Measurements from ENCODE around the gene ZNF174. TPM values are rescaled to one million over a fixed set of nuclear protein-coding genes. Genes with fewer than 3 reads are reported as not detected.

Gene ZNF174
- total and polyA plus RNA-seq, 2 of the 8 experiments (the other 6 are each of a cell fraction or from before 2014, with no cell fraction given) = 9.1 to 12.7 TPM

- CTCF ChIA-PET (ENCODE audit: partially characterized antibody) = no interaction called here
- 97% methylated on average over 9 of the region's 9 CpGs; no CpG with 5 or more reads in 1 of the 2 experiments for WGBS, 2 experiments (ENCODE audit: extremely low coverage in 1 of 2, insufficient coverage in 1 of 2, insufficient read length in 1 of 2, insufficient replicate concordance in 2 of 2, low coverage in 1 of 2, low lambda C conversion rate in 2 of 2, missing lambda C conversion rate in 1 of 2)
Observed at GRCh38 chr16:3389663-3390338, 11.2 kb upstream of the ZNF174 start.

More at GRCh38 chr16:3389663-3390338, 11.2 kb upstream of the ZNF174 start:
- DNase-seq (ENCODE audit: low read depth in 1 of 2, low spot score in 2 of 2) (no peak), FAIRE-seq (no peak)
- H4K8ac ChIP-seq (ENCODE audit: extremely low read depth, insufficient read depth, low read length) = no peak overlapping the region
- no peak overlapping the region for H3K56ac ChIP-seq (replicated peaks; ENCODE audit: insufficient read length, low read depth, low read length)
- no peak overlapping the region for H2BK15ac ChIP-seq (ENCODE audit: low read length)
- no peak overlapping the region for H3K18ac ChIP-seq (ENCODE audit: extremely low read depth, low read length)
- no peak overlapping the region for H2BK12ac ChIP-seq (ENCODE audit: low read depth, low read length)
- no peak for TF ChIP-seq YY1 (IDR thresholded peaks at IDR 0.05; ENCODE audit: low read depth, low read length)
- TF ChIP-seq KDM4A (IDR thresholded peaks at IDR 0.05; ENCODE audit: low read depth, low read length, severe bottlenecking) = no peak
- TF ChIP-seq CHD1 (IDR thresholded peaks at IDR 0.05; ENCODE audit: low read depth, low read length) = no peak
- TF ChIP-seq ATF3 (IDR thresholded peaks at IDR 0.05; ENCODE audit: insufficient read depth, low read depth, low read length) = no peak
- no peak for TF ChIP-seq EP300 (IDR thresholded peaks at IDR 0.05; ENCODE audit: borderline replicate concordance in 1 of 2, low read depth in 2 of 2, low read length in 2 of 2)
- TF ChIP-seq E2F6 (IDR thresholded peaks at IDR 0.05) = no peak
- no peak for TF ChIP-seq SRF (IDR thresholded peaks at IDR 0.05; ENCODE audit: low read depth, low read length)
- no peak for TF ChIP-seq SP2 (IDR thresholded peaks at IDR 0.05; ENCODE audit: low read length)
- TF ChIP-seq CREB1 (IDR thresholded peaks at IDR 0.05) = no peak
- H3K79me2 ChIP-seq (ENCODE audit: control insufficient read depth in 1 of 2, insufficient read depth in 2 of 2, low read length in 2 of 2) = no peaks in the 10 kb centered on the region; a peak in 1 of 4 replicates
- H3K27ac ChIP-seq (ENCODE audit: low read depth, low read length) = no peak overlapping the region
- POLR2A ChIA-PET (ENCODE audit: partially characterized antibody) = no interaction called here
- H2AFZ ChIP-seq (ENCODE audit: low read length) = no peak overlapping the region
- peaks cover 3 to 65% (median 38%) of the 10 kb centered on the region in 4 experiments; a peak in 6 of 8 replicates for H3K36me3 ChIP-seq (ENCODE audit: control insufficient read depth in 2 of 4, insufficient read depth in 4 of 4, low read length in 3 of 4)
- H3K27me3 ChIP-seq (replicated peaks in 1 of 4; ENCODE audit: control insufficient read depth in 3 of 4, extremely low read depth in 1 of 4, insufficient read depth in 3 of 4, low read length in 3 of 4) = no peaks in the 10 kb centered on the region
- no peak overlapping the region for H2BK120ac ChIP-seq (replicated peaks; ENCODE audit: low read depth, low read length)
- no peaks in the 10 kb centered on the region for H3K4me1 ChIP-seq (replicated peaks in 1 of 4; ENCODE audit: control insufficient read depth in 3 of 4, insufficient read depth in 4 of 4, low read length in 3 of 4)
- no peak overlapping the region for H4K5ac ChIP-seq (ENCODE audit: insufficient read length, low read depth, low read length)
- H2AK5ac ChIP-seq (ENCODE audit: low read depth, low read length) = no peak overlapping the region
- no peak overlapping the region for H3K4me2 ChIP-seq (ENCODE audit: insufficient read depth in 1 of 2, low read depth in 2 of 2, low read length in 2 of 2)
- no peak overlapping the region for H3K4me3 ChIP-seq (ENCODE audit: extremely low read depth in 1 of 4, insufficient read depth in 2 of 4, low read depth in 3 of 4, low read length in 4 of 4)
- no peak overlapping the region for H3K9ac ChIP-seq (replicated peaks in 1 of 4; ENCODE audit: extremely low read depth in 1 of 4, low read depth in 3 of 4, low read length in 3 of 4)
- H3K23me2 ChIP-seq (ENCODE audit: low read depth, low read length) = no peaks in the 10 kb centered on the region
- no peaks in the 10 kb centered on the region for H3K79me1 ChIP-seq (ENCODE audit: low read depth, low read length)
- no peak overlapping the region for H4K91ac ChIP-seq (replicated peaks; ENCODE audit: insufficient read length, low read length)
- no peak overlapping the region for H2BK5ac ChIP-seq (ENCODE audit: low read depth, low read length)
- H3K9me3 ChIP-seq (ENCODE audit: insufficient read depth in 2 of 2, low read depth in 1 of 2, low read length in 1 of 2) = peaks cover 10 to 18% of the 10 kb centered on the region in 2 experiments
- no peak overlapping the region for H3K4ac ChIP-seq (replicated peaks; ENCODE audit: insufficient read length, low read depth, low read length)
- no peaks in the 10 kb centered on the region for H4K20me1 ChIP-seq (replicated peaks in 1 of 2; ENCODE audit: control insufficient read depth in 1 of 2, insufficient read depth in 2 of 2, low read length in 2 of 2)
- H2BK20ac ChIP-seq (ENCODE audit: low read length) = no peak overlapping the region
- no peak overlapping the region for H3K23ac ChIP-seq (ENCODE audit: insufficient read length)
- H3K14ac ChIP-seq (ENCODE audit: insufficient read length) = no peak overlapping the region

All from H1 (cell line).